ENCODE data around the gene LRRC38.
A peak's percentile ranks its signal among the peaks of the same experiment; 100 is the strongest.

Gene LRRC38

DNA sequence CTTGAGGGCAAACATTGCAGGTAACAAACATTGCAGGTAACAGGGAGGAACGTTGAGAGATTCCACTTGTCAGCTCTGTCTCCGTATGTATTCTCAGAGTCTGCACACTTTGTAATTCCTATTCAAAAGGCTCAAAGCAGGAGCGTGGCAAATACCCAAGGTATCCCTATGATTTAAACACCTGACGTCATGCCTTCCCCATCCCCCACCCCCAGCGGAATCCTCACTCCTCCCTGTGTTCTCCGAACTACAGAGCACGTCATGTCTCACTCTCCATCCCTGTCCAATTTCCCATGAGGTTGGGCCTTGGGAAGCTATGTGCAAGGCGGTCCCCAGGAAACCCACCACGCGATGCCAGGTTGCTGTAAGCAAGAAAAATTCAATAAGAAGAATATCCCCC, 2.8 kb upstream of the LRRC38 start:
- no peak for DNase-seq

- peak; percentile 51 for DNase-seq
These were observed 1.0 kb upstream of the LRRC38 start for GRCh38 chr1:13514821-13515220.

DNA sequence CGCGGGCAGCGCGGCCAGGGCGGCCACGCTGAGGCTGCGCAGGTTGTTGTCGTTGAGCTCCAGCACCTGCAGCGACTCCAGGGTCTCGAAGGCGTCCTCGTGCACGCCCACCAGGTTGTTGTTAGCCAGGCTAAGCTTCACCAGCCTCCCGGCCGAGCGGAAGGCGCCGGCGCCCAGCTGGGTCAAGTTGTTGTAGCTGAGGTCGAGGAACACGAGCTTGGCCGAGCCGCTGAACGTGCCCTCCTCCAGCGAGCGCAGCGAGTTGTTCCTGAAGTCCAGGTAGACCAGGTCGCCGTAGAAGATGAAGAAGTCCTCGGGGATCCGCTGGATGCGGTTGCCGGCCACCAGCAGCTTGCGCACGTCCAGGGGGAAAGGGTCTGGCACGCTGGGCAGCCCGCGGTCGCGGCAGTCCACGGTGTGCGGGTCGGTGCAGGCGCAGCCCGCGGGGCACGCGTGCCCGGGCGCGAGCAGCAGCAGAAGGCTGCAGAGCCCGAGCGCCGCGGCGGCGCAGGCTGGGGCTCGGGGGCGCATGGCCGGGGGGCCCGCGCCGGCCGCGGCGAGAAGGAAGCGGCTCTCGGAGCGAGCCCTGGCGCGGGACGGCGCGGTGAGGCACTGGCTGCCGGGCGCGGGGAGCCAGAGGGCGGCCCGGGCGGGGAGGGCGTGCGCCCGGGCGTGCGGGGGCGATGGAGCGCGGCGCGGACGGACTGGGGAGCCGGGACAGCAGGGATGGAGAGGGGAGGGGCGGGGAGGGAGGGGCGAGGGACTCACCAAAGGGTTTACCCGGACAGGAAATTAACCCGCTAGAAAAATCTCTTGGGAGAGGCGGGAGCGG, 524 bp downstream of the LRRC38 start:
- DNase-seq = no peak

GRCh38 chr1:13512472-13512871, 1.3 kb downstream of the LRRC38 start:
- no peak for DNase-seq

GRCh38 chr1:13510499-13510898, 3.3 kb downstream of the LRRC38 start:
- DNase-seq = no peak

GRCh38 chr1:13507075-13507474, 6.7 kb downstream of the LRRC38 start:
- DNase-seq = no peak

DNA sequence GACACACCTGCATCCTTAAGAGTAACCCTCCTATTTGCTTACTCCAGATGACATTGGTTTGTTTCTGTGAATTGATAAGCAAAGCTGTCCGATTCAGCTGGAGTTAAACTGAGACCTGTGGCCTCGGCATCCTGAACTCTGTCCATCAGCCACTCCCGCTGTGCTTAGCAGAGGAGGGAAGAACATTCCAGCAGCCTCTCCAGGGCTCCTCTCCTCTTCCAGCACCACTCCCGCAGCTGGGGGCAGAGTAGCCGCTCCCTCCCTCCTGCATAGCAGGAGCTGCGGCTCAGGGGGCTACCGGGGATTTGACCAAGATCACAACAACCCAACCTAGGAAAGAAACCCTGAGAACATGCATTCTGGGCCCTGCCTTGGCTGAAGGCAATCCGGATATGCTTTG, 8.8 kb downstream of the LRRC38 start:
- no peak for DNase-seq

- DNase-seq = no peak
These were observed 13.0 kb downstream of the LRRC38 start for GRCh38 chr1:13500806-13501205.

- DNase-seq = no peak
These were observed 14.4 kb downstream of the LRRC38 start for GRCh38 chr1:13499422-13499821.

DNA sequence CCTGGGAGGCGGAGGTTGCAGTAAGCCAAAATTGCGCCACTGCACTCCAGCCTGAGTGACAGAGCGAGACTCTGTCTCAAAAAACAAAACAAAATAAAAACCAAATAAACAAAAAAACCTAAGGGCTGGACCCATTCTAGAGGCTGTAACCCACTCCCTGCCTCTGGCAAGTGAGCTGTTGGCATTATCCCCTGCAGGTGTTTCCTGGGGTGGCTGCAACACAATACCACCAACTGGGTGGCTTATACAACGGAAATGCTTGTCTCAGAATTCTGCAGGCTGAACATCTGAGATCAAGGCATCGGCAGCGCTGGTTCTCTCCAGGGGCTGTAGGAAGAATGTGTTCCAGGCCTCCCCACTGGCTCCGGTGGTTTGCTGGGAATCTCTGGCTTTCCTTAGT, 15.2 kb downstream of the LRRC38 start:
- DNase-seq = no peak

- DNase-seq = no peak
These were observed 18.6 kb downstream of the LRRC38 start for GRCh38 chr1:13495186-13495585.

DNA sequence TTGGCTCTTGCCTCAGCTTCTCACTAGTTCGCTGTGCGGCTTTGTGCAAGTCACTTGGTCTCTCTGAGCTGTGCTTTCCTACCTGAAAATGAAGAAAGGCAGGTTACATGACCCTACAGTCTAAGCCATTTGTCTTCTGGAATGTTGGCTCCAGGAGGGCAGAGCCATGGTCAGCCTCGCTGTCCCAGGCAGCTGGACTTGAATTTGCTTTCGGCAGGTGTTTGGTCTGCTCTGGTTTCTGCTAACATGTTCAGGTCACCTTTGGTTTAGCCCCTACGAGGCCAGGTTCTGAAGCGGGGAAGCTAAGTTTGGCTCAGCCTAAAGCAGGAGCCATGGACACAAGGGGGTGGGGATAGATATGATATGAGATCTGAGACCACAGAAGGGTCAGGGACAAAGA, 19.1 kb downstream of the LRRC38 start:
- no peak for DNase-seq

DNA sequence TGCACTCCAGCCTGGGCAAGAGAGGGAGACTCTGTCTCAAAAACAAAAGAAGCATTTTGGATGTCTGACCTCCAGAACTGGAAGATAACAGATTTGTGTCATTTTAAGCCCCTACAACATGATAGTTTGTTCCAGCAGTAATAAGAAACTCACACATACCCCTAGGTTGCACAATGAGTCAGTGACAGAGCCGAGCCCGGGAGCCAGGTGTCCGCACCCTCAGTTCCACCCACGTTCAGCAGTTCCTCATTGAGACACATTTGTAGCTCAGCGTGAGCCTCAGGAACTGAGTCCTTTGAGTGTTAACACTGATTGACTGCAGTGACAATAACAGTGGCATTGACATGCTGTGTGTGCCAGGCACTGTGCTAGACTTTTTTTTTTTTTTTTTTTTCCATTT, 19.8 kb downstream of the LRRC38 start:
- DNase-seq = no peak

DNA sequence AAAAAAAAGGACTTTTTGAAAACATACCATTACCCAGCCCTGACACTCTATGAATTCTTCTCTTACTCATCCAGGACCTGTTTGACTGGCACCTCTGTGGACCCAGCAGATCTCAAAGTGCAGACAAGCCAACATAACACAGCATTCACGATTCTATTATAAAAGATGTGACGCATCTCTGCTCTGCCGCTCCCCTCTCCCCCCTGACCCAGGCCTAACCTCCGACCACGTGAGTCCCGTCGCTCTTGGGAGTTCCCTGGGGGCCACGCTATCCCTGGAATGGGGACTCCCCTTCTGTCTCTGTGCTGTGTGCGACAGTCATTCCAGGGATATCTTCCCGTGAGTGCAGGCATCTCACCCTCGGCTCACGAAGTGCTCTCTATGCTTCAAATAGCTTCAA, 21.1 kb downstream of the LRRC38 start:
- no peak for DNase-seq

GRCh38 chr1:13487957-13488356, 25.8 kb downstream of the LRRC38 start:
- no peak for DNase-seq

GRCh38 chr1:13487143-13487868, 26.5 kb downstream of the LRRC38 start:
- no peak for DNase-seq

DNA sequence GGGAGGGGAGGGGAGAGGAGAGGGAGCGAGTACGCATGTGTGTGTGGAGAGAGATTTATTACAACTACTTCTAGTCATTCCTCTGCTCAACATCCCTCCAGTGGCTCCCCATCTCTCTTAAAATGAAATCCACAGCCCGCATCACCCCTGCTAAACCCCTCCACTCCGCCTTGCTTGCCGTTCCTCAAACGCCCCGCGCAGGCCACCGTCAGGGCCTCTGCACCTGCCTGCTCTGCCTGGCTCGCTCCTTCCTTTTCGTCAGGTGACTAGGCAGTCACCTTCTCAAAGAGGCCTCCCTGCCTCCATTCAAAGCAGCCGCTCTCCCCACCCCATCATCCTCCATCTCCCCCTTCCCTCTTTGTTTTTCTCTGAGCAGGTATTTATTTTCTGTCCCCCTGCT, 29.9 kb downstream of the LRRC38 start:
- no peak for DNase-seq

GRCh38 chr1:13482600-13482999, 31.2 kb downstream of the LRRC38 start:
- DNase-seq = no peak

- DNase-seq = no peak
These were observed 34.5 kb downstream of the LRRC38 start for GRCh38 chr1:13479171-13479856.

DNA sequence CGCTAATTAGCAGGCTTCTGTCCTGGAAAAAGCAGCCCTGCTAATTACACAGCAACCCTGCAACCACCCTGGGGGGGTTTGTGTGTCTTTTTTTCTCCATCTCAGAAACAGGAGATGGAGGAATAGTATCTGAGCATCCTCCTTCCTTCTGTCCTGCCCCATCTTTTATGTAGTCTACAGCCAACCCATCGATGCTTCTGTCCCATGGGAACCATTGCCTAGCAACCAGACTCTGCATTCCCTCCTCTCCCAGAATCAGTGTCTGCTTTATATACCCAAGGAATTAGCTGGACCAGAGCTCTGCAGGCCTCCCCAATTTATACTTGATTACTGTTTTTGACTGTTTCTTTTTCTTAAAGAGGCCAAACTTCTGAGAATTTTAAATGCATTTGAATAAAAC, 35.1 kb downstream of the LRRC38 start:
- no peak for DNase-seq

GRCh38 chr1:13469343-13469742, 44.5 kb downstream of the LRRC38 start:
- DNase-seq = no peak

- DNase-seq = no peak
These were observed 48.3 kb downstream of the LRRC38 start for GRCh38 chr1:13465515-13465914.

DNA sequence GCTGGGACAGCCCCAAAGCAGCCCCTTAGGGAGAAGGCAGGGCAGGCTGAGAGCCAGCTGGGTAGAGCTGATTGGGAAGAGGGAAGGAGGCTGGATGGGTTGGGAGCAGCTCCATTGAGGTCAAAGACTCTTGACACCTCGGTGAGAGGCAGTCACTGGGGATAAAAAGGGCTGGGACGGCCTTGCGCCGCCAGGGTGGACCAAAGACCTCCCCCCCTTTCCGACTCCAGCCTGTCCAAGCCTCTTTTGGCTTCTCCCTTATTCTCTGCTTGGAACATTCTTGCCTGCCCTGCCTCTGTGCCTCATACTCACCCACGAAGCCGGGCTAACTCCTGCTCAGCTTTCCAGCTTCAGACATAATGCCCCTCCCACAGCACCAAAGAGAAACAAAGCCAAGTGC, 51.1 kb downstream of the LRRC38 start:
- no peak for DNase-seq

DNA sequence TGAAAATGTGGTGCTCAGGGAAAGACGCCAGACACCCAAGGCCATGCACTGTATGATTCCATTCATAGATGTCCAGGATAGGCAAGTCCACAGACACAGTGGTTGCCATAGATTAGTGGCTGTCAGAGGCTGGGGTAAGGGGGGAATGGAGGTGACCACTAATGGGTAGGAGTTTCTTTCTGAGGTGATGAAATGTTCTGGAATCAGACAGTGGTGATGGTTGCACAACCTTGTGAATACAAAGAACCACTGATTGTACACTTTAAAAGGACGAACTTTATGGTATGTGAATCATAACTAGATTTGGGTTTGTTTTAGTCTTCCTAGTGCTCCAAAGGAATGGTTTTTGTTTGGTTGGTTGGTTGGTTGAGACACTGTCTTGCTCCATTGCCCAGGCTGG, 51.8 kb downstream of the LRRC38 start:
- DNase-seq = no peak

Measured in right forelimb (tissue), 1 donor.